Nucleus accumbens (tissue), 56 donors: ENCODE data around the gene TK1.
"Not testable (repeated sequence)": the region's sequence is repeated elsewhere in the genome, so short reads cannot be mapped to it uniquely, and the experiment has no call there.

Experiments used
- DNase-seq, 56 donors: peaks; one replicate each; lab custom pipeline; 2025; lab: John Stamatoyannopoulos, UW

TK1 gene

DNA sequence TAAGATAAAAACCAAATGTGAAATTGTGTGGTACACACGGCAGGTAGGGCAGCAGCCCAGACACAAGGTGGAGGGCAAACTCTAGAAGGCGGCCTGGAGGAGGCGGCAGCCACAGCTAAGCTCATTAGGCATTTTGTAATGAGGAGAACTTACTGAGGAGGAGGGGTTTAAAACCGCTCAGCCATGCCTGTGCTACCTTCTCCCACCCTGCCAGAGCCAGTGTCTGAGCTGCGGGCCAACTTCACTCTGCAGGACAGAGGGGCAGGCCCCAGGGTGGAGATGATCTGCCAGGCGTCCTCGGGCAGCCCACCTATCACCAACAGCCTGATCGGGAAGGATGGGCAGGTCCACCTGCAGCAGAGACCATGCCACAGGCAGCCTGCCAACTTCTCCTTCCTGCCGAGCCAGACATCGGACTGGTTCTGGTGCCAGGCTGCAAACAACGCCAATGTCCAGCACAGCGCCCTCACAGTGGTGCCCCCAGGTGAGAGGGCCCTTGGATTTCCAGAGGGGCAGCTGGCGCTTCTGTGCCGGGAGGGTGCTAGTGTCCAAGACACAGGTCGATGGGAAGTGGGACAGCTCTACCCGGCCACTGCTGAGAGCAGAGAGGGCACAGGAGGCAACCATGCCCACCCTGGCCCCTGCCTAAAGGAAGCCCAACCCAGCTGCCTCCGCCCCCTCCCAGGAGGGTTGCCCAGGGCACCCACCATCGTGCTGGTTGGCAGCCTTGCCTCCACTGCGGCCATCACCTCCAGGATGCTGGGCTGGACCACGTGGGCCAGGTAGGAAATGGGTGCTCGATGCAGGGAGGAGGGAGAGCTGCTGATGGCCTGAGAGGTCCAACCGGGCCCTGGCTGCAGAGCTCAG, 22.7 kb downstream of the TK1 start:
- no peak for DNase-seq

DNA sequence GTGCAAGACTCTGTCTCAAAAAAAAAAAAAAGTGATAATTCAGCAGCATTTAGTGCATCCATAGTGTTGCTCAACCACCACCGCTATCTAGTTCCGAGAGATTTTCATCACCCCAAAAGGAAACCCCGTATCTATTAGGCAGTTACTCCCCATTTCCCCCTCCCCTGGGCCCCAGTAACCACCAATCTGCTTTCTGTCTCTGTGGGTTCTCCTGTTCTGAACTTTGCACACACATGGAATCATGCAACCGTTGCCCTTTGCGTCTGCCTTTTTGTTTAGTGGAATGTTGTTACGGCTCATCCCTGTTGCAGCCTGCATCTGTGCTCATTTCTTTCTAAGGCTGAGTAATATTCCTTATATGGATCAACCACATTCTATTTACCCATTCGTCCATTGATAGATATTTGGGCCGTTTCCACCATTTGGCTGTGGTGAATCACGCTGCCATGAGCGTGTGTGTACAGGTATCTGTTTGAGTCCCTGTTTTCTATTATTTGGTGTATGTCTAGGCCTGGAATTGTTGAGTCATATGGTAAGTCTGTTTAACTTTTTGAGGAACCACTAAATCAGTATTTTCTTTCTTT, 27.2 kb downstream of the TK1 start:
- DNase-seq = no peak

DNA sequence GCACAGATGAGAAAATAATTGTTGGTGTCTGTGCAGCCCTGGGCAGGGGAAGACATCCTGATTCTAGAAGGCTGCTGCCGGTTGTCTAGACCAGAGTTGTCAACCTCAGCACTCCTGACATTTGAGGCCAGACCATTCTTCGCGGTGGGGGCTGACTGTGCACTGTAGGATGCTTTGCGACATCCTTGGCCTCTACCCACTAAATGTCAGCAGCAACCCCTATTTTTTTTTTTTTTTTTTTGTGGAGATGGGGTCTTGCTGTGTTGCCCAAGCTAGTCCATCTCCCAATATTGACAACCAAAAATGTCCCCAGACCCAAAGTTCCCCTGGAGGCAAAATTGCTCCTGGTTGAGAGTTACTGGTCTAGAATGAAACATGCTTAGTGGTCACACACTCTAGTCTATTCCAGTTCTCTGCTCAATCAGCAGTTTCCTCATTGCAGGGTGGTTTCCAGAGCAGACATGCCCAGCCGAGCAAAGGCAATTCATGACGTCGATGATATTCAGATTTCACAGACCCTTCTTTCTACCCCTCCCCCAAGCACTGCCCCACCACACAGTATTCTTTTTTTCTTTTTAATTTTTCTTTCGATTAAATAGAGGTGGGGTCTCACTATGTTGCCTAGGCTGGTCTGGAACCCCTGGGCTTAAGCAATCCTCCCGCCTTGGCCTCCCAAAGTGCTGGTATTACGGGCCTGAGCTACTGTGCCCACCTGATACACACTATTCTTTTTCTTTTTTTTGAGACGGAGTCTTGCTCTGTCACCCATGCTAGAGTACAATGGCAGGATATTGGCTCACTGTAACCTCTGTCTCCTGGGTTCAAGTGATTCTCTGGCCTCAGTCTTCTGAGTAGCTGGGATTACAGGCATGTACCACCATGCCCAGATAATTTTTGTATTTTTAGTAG, 31.7 kb downstream of the TK1 start:
- DNase-seq = no peak

DNA sequence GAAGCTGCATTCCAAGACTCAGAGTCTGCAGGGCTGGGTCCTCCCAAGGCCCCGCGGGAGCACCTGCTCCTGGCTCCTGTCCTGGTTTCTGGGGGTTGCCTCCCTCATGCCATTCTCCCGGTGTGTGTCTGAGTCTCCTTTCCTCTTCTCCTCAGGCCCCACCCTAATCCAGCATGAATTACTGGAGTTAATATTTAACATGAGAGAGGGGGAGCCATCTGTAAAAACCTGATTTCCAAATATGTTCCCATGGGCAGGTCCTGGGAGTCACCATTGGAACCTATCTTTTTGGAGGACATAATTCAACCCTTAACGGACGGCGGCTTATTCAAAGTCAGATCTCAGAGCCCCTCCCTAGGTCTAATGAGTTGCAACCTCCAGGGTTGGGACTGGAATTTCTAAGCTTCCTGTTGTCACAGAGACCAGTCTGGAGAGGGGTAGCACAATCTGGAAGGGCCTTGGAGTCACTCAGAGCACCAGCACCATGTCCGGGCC, 35.3 kb downstream of the TK1 start:
- no peak for DNase-seq

DNA sequence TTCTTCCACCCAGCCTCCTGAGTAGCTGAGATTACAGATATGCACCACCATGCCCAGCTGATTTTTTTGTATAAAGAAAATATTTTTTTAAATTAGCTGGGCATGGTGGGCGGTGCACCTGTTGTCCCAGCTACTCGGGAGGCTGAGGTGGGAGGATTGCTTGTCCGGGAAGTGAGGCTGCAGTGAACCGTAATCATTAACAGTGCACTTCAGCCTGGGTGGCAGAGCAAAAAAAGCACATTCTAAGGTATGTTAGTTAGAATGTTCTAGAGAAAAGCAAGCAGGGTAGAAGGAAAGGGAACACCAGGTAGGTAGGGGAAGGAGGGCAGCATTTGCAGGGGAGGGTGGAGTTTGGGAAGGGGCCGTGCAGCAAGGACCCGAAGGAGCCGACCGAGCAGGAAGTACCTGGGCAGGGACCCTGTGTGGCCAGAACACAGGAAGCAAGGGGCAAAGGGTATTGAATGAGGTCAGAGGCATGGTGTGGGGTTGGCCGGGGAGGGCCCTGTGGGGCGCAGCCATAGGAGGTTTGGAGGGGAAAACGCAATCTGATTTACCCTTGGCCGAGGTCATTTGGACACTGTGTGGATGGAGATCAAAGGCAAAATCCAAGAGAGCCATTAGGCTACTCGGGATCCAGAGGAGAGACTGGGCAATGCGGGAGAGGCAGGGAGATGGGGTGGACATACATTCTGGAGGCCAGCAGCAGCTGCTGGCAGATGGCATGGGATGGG, 38.4 kb downstream of the TK1 start:
- no peak for DNase-seq

DNA sequence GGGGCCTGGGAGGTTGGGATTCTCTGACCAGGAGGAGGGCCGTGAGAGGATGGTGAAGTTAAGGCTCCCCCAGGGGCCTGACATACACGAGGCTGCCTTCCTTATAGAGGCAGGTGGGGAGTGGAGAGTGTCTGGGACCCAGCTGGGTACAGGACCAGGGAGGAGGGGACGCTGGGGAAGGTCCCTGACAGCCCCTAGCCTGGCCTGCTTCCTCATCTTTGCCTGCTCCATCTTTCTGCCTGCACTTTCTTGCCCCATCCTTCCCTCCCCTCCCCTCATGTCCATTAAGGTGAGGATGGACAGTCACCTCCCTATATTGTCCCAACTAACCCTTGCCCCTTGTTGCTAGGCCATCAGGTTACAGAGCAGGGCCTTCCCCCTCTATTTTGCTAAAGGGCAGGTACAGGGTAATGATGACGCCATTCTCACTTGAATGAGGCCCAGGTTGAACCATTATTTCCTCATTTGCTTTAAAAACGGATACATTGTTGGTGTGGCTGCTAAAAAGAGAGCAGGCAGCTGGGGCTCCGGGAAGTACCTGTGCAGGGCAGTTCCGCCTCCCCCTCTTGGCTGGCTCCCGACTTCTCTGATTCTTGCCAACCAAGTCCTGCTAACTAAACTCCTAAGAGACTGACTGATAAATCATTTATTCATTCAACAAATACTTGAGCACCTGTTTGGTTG, 39.4 kb downstream of the TK1 start:
- DNase-seq = no peak

DNA sequence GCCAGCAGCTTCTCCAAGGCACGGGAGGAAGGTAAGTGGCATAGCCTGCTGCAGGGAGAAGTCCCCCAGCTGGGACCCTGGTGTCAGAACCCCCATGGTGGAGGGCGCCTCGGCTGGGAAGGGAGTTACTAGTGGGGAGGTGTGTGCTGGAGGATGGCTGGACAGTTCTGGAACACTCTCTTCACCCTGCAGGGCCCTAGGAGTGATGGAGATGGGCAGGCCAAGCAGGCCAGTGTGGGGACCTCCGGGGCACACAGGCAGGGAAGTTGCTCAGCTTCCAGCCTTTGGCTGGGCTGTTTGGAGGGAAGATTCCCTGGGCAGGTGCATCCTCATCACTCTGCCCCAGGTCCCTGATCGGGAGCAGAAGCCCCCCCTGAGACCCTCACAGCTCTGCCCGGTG, 40.0 kb downstream of the TK1 start:
- DNase-seq = no peak

DNA sequence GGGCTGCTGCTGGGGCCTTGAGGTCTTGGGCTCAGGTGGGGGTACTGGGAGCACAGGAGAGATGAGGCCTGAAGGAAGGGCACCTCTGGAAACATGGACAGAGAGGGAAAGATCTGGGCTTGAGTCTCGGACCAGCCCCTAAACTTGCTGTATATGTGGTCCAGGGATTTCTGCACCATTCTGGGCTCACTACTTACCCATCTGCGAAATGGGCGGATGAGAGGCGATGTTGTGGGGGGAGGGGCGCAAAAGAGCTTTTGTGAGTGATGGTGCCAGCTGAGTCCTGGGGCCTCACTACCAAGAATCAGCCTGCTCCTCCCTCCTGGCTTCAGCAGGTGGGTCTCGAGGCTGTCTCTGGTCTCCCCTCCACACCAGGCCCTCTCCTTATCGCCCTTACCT, 40.4 kb downstream of the TK1 start:
- DNase-seq = no peak

DNA sequence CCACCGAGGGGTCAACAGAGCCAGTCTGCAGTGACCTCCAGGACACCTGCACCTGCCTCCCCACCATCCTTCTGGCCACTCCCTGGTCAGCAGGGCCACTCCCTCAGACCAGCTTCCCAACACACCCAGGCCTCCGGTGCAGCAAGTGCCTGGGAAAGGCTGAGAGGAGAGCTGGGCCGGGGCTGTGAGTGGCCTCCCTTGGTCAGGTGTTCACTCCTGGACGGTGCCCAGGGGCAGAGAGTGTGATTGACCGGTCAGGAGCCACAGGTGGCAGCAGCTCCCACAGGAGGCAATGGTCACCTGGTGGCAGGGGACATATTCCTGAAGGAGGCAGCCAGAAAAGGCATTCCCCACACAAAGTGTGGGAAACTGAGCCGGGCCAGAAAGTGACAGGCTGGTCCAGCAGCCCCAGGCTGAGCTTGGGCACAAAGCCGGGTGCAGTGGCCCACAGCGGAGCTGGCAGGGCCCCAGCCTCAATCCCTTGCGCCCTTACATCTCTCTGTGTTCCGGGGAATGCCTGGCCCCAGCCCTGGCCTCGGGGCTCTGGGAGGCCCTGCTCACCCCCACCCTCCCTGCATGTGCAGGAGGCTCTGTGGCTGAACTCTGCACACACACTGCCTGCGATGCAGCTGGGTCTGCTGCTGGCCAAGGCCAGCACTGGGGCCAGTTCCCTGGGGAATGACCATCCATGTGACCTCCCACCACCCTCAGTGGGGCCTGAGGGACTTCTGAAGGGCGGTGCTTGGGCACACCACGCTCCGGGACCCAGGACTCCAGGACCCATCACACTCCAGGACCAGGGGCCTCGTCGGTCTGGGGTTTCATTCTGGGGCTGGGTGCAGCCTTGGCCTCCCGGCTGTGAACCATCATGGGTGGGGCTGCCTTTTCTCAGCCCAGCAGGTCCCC, 41.9 kb downstream of the TK1 start:
- DNase-seq = peak in 44 of 56 donors; percentile 17 to 77 (median 50)

DNA sequence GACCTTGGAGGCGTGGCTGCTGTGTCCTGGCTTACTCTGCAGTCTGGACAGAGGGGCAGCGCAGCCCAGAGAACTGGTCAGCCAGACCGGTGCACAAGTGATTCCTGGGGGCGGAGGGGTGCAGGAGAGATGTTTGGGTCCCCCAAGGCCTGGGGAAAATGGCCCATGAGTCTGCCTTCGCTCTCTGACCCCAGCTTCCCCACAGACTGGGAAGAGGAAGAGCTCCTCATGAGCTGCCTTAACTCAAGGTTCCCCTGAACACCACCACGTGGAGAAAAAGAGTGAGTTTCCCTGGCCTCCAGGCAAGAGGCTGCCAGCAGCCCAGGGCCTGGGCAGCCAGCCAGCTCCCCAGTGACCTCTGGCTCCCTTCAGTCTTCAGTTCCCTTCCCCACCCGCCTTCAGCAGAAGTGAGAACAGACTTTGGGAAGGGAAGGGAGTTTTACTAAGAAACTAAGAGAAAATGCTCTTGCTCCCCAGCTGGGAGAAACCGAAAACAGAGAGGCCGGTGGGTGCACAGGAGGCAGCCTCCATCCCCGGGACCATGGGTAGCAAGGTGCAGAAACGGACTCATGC, 42.6 kb downstream of the TK1 start:
- DNase-seq = peak in 46 of 56 donors; percentile 9 to 83 (median 50)

DNA sequence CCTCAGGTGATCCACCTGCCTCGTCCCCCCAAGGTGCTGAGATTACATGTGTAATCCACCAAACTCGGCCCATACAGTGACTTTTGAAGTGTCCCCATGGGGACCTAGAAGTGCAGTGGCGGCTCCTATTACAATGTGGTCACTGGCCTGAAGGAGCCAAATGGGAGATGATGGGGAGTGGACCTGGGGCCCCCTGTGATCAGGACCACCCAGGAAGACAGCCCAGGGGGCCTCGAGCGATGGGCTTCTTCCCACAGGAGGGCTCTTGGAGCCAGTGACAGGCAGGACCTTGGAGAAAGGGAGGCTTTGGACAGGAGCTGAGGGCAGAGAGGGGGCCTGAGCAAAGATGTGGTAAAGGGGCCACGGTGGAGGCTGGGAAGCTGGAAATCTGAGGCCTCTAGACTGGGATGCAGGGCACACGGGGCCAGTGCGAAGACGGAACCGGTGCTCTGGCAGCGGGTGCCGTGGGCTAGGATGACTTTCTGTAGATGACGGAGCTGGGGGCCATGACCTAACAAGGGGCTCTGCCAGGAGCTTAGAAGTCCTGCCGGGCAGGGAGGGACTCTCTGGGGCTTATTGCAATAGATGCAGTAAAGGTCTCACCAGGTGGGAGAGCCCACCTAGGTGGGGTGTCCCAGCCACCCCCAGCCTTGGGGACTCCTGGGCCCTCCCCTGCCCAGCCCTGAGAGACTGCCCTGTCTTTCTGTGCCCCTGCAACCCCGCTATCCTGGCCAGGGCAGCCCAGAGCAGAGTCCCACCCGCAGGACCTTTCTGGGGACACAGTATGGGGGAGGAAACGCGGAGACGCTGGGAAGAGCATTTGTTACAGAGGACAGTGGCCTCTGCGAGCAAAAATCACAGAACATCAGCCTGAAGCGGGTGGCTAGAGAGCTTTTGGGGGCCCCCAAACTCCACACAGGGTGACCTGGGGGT, 43.4 kb downstream of the TK1 start:
- no peak for DNase-seq

DNA sequence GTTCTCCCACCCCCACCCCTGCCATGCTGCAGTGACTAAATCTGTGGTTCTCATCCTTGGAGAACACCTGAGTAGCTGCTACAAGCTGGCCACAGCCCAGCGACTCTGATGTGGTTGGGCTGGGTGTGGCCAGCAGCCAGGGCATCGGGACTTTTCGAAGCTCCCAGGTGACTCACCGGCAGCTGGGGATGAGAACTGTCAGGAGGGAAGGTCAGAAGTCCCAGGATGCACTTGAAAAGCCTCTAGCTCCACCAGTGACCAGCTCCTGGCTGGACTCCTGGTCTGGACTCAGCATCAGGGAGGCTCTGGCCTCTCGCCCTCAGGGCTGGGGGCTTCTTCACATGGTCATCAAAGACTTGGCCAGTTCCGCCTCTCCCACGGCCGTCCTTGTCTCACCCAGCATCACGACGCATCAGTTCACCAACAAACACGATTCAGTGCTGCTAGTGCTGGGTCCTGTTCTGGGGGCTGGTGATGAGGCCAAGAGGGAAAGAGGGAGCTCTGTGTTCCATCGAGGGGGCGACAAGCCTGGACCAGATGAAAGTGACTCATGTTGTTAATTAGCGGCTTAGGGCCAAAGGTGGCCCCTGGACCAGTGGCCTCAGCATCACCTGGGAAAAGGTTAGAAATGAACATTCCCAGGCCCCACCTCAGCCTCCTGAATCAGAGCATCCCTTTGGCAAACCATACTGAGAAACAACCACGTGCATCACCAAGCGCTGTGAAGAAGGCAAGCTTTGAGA, 44.6 kb downstream of the TK1 start:
- DNase-seq = no peak

DNA sequence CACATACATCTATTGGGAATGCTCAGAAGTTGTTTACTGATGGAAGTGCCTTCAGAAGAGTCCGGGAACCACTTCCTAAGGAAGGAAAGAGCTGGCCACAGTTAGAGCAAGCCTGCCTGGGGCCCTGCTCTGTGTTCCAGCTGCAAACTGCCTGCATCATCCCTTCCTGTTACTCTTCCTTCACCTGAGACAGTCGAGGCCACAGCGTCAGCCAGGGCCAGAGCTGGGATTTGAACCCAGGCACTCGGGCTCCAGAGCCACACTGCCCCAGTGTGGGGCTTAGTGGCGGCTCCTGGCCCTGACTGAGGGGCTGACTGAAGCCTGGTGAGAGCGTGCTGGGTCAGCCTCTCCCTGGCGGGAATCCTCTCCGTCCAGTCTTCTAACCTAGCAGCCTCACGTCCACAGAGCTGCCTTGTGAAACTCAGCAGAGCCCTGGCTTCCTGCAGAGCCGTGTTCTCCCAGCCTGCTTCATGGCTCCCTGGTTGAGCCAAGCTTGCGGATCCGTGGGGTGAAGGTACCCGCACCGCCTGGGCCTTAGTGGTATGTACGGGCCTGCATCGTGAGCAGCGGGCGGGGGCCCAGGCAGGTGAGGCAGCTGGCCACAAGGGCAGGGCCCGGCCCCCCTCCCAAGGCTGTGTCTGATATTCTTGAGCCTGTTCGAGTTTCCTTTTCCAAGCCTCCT, 45.3 kb downstream of the TK1 start:
- DNase-seq = no peak

DNA sequence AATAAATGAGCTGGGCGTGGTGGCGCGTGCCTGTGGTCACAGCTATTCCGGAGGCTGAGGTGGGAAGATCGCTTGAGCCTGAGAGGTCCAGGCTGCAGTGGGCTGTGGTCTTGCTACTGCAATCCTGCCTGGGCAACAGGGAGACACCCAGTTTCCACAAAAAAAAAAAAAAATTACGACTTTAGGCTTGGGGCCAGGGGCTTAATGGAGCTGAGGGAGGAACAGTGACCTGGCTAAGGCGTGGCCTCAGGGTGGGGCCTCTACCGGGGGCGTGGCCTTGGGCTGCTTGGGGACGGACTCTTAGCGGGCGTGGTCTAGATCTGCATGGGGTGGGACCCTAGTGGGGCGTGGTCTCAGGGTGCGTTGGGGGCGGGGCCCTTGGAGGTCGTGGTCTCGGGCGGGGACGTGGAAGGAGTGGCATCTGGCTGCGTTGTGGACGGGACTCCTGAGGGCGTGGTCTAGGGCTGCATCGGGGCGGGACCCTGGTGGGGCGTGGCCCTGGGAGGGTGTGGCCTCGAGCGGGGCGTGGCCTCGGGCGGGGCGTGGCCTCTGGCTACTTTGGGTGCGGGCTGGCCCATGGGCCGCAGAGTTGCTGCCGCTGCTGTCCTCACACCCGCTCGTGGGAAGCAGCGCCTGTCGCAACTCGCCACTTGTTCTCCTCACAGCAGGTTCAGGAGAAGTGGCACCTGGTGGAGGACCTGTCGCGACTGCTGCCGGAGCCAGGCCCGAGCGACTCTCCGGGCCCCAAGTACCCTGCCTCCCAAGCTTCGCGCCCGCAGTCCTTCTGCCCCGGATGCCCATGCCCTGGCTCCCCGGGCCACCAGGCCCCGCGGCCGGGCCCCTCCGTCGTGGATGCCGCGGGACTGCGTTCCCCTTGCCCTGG, 46.4 kb downstream of the TK1 start:
- DNase-seq = peak in 15 of 56 donors; percentile 15 to 76 (median 40)

DNA sequence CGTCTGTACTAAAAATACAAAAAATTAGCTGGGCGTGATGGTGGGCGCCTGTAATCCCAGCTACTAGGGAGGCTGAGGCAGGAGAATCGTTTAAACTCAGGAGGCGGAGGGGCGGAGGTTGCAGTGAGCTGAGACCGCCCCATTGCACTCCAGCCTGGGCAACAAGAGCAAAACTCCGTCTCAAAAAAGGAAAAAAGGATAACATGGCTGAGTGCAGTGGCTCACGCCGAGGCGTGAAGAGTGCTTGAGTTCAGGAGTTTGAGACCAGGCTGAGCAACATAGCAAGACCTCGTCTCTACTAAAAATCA, 47.0 kb downstream of the TK1 start:
- not testable (repeated sequence) for DNase-seq
